Lower leg skin (tissue), 3 donors: Measurements from ENCODE around the gene VSIR.

Source experiments
- CTCF ChIP-seq, 3 donors: fragments of 450-650 bp; IDR thresholded peaks; one replicate each; pipeline ENCODE4 v1.5.1; 2016; ENCODE audit warnings: antibody characterized with exemption in 3 of 3, mild to moderate bottlenecking in 3 of 3, moderate library complexity in 2 of 3
- POLR2A ChIP-seq, 2 donors: fragments of 450-650 bp; IDR thresholded peaks; one replicate each; pipeline ENCODE4 v1.6.1; 2016 to 2017; ENCODE audit warnings: antibody characterized with exemption in 2 of 2, mild to moderate bottlenecking in 1 of 2, moderate library complexity in 1 of 2

DNA sequence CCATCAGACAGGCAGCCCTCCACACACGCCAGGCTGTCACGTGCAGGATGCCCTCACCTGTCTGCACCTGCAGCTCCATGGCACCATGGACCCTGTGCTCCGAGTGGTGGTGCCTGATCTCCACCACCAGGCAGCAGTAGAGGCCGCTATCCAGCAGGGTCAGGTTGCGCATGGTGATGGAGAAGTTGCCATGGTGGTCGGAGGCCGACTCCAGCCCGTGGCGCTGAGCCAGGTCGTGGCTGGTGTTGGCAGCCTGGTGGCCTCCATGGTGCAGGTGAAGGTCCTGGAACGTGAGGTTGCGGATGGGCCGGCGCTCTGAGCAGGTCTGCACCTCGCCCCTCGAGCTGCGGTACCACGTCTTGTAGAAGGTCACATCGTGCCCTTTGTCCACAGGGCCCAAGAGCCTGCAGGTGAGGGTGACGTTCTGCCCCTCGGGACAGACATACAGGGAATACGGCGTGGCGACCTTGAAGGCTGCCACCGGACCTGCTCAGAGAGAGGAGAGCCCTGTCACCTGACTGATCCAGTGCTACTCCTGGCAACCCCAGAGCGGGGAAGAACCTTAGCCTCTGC lies 11.7 kb downstream of the VSIR start:
- no peak for TF ChIP-seq CTCF (IDR thresholded peaks at IDR 0.05)
- TF ChIP-seq POLR2A (IDR thresholded peaks at IDR 0.05), result no peak
